Measurements from ENCODE around the gene KRTAP19-1.

- TF ChIP-seq NEUROD1 (IDR thresholded peaks at IDR 0.05; ENCODE audit: borderline replicate concordance, low read depth, low read length, partially characterized antibody): no peak
- no peak for TF ChIP-seq ARHGAP35 (IDR thresholded peaks at IDR 0.05; ENCODE audit: partially characterized antibody)
- no peak for TF ChIP-seq CTCF (IDR thresholded peaks at IDR 0.05 in 2 of 3, conservative IDR thresholded peaks at IDR 0.05 in 1 of 3; ENCODE audit: insufficient read depth in 2 of 3, low read depth in 1 of 3, low read length in 3 of 3)
- no peak for TF ChIP-seq POLR2AphosphoS5 (IDR thresholded peaks at IDR 0.05; ENCODE audit: control insufficient read depth, insufficient read depth, low read depth, low read length)
- TF ChIP-seq REST (IDR thresholded peaks at IDR 0.05; ENCODE audit: borderline replicate concordance): no peak
- TF ChIP-seq REST (CRISPR knock-in tag; IDR thresholded peaks at IDR 0.05; ENCODE audit: low read depth): no peak
- TF ChIP-seq MAX (CRISPR knock-in tag; IDR thresholded peaks at IDR 0.05): no peak
- TF ChIP-seq MXD1 (CRISPR knock-in tag; IDR thresholded peaks at IDR 0.05; ENCODE audit: borderline replicate concordance, poor library complexity, severe bottlenecking): no peak
Observed at GRCh38 chr21:30478004-30478403, 2.2 kb downstream of the KRTAP19-1 start.
